Natural killer cell treated with Interleukin-12 subunit alpha and Interleukin-12 subunit beta and Interleukin-15 and Interleukin-18, amount 100 ng/mL, for 72 hours (primary cell): Measurements from ENCODE around the gene CCSER1. TPM values are rescaled to one million over a fixed set of nuclear protein-coding genes. Genes with fewer than 3 reads are reported as not detected.

Source experiments
- ATAC-seq, 2 donors: fragments of 150-1000 bp; cut with Tn5 transposase in 1 of 2; sonication (Bioruptor Pico), chemical (Tn5 transposase) in 1 of 2; 2 replicates each; pipeline ENCODE4 v1.10.0; 2021
- DNase-seq: peaks from one replicate; pipeline ENCODE4 v3.0.0; 2022; ENCODE audit warnings: low spot score
- H3K27ac Mint-ChIP-seq, 2 donors: 1 replicate in 1 of 2; 2 replicates in 1 of 2; pipeline ENCODE4 v1.8.0; 2022; ENCODE audit warnings: mixed read lengths in 2 of 2, mild to moderate bottlenecking in 1 of 2, moderate library complexity in 1 of 2
- H3K27me3 Mint-ChIP-seq, 2 donors: 1 replicate in 1 of 2; 2 replicates in 1 of 2; pipeline ENCODE4 v1.8.0; 2022; ENCODE audit warnings: mixed read lengths in 2 of 2
- H3K36me3 Mint-ChIP-seq: one replicate; pipeline ENCODE4 v1.8.0; 2022; ENCODE audit warnings: mixed read lengths
- H3K4me1 Mint-ChIP-seq, 2 donors: 1 replicate in 1 of 2; 2 replicates in 1 of 2; pipeline ENCODE4 v1.8.0; 2022; ENCODE audit warnings: low read depth in 2 of 2, mixed read lengths in 2 of 2, mild to moderate bottlenecking in 1 of 2
- H3K4me3 Mint-ChIP-seq: one replicate; pipeline ENCODE4 v1.8.0; 2022; ENCODE audit warnings: mixed read lengths
- H3K9me3 Mint-ChIP-seq: 2 replicates; pipeline ENCODE4 v1.8.0; 2022; ENCODE audit warnings: mixed read lengths
- total RNA-seq, 2 donors: library from RNA; stranded (reverse); gene quantifications; one replicate each; pipeline ENCODE4 v1.2.3, GENCODE V29; 2022

The CCSER1 gene
- total RNA-seq, 2 donors from 2014 or later, result 0.17 TPM; not detected in 1

DNA sequence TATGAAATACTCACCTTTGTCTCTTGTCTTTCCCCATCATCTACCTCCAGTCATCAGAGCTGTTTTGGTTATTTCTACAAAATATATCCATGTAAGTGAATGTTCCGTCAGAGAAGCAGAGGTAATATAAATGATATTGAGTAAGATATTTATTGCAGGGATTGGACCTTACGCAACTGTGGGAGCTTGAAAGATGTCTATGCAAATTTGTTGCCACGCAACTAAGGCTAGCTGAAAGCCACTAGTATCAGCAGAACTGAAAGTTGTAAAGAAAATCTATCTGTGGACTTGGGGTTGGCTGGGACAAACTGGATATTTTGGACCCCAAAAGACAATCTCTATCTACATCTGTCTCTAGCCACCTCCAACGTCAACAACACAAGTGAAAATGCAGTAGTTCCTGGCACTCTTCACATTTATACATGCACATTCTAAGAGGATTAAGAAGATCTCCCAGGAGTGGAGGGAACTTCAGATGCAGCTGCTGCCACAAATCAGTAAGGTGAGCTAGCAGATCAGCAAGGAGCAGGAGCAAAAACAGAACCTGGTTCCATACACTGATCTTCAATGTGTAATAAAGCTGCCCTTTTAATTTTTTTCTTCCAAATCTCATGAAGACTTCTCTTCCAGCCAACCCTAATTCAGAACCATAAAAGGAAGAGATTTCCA is 8.5 kb upstream of the CCSER1 start:
- Mint-ChIP-seq H3K4me3 (no peak overlapping the region), H3K36me3 (no peaks in the 10 kb centered on the region), H3K27ac (no peak overlapping the region), H3K9me3 (peaks cover 10% of the 10 kb centered on the region), H3K4me1 (no peaks in the 10 kb centered on the region), H3K27me3 (peaks cover 0 to 4% of the 10 kb centered on the region in 2 donors)
- DNase-seq (no peak), ATAC-seq (no peak)

DNA sequence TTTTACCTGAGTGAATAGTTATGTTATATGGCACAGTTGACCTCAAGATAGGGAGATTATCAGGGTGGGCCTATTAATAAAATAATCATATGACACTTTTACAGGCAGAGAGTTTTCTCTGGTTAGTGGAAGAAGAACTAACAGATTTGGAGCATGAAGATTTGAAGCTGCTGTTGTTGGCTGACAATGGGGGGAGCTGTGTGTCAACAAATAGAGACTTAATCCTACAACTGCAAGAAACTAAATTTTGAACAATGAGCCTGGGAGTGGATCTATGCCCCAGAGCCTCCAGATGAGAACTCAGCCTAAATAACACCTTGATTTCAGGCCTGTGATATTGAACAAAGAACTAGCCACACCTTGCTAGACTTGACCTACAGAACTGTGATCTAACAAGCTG is 7.2 kb upstream of the CCSER1 start:
- Mint-ChIP-seq H3K27ac (no peak overlapping the region), H3K36me3 (no peaks in the 10 kb centered on the region), H3K9me3 (peaks cover 10% of the 10 kb centered on the region), H3K27me3 (peaks cover 0 to 4% of the 10 kb centered on the region in 2 donors), H3K4me1 (no peaks in the 10 kb centered on the region), H3K4me3 (no peak overlapping the region)
- ATAC-seq (no peak), DNase-seq (no peak)

DNA sequence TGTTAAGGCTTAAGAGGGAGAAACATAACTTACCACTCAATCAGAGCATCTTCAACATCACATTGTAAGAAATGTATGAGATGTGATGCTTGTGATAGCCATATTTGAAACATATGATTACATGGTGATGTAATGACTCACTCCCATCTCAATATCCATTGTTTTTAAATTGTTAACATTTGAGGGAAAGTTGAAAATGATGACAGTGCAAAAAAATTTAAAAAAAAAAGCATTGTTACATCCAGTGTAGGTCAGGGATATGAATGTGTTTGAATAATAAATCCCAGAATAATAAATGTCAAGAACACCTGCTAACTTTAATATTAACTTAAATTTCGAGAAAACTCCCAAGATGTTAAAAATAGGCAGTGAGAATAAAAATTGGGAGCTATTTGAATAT is 6.4 kb upstream of the CCSER1 start:
- Mint-ChIP-seq H3K27ac (no peak overlapping the region), H3K4me1 (no peaks in the 10 kb centered on the region), H3K27me3 (peaks cover 2 to 4% of the 10 kb centered on the region in 2 donors), H3K9me3 (peaks cover 10% of the 10 kb centered on the region), H3K4me3 (no peak overlapping the region), H3K36me3 (no peaks in the 10 kb centered on the region)
- ATAC-seq (no peak), DNase-seq (no peak)

DNA sequence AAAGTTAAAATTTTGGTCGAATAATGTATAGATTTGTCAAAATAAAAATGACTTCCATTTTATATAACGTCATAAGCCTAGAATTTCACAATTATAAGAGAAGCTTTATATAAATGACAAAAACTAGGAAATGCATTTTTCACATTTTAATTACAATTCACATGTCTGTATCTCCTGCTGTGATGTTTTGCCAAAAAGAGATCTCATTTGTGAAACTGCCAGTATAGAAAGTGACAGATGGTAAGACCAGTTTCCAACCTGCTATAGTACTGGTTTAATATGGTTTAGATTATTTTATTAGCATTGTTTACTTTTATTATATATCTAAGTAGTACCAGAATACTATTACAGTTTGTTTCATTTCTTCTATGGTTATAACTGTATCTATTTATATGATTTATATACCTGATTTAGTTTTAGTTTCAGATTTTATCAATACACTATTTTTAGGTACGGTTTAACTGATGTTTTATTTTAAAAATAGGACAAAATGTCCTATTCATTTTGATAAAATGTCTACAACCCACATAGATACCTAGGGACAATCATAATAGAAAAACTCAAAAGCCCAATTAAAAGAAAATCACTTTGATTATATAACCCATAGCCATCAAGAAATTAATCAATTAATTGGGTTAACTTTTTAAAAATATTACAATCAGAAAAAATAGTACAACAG is 5.4 kb upstream of the CCSER1 start:
- Mint-ChIP-seq H3K36me3 (peaks cover 8% of the 10 kb centered on the region), H3K9me3 (peaks cover 7% of the 10 kb centered on the region), H3K27me3 (peaks cover 12% of the 10 kb centered on the region in 2 donors), H3K27ac (no peak overlapping the region), H3K4me1 (peaks cover 0 to 2% of the 10 kb centered on the region in 2 donors), H3K4me3 (no peak overlapping the region)
- DNase-seq, result no peak
- no peak for ATAC-seq

DNA sequence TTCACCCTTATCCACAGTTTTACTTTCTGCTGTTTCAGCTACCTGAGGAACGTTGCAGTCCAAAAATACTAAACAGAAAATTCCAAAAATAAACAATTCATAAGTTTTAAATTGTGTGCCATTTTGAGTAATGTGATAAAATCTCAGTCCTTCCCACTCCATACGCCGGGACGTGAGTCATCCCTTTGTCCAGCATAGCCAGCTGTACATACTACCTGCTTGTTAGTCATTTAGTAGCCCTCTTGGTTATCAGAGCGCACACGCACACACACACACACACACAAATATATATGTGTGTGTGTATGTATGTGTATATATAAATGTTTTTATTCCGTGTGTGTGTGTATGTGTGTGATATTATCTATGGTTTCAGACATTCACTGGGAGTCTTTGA is 4.8 kb upstream of the CCSER1 start:
- Mint-ChIP-seq H3K4me3 (no peak overlapping the region), H3K27ac (no peak overlapping the region), H3K27me3 (peaks cover 15 to 18% of the 10 kb centered on the region in 2 donors), H3K9me3 (peaks cover 5% of the 10 kb centered on the region), H3K36me3 (peaks cover 9% of the 10 kb centered on the region), H3K4me1 (peaks cover 2 to 6% of the 10 kb centered on the region in 2 donors)
- no peak for ATAC-seq
- DNase-seq, result no peak

DNA sequence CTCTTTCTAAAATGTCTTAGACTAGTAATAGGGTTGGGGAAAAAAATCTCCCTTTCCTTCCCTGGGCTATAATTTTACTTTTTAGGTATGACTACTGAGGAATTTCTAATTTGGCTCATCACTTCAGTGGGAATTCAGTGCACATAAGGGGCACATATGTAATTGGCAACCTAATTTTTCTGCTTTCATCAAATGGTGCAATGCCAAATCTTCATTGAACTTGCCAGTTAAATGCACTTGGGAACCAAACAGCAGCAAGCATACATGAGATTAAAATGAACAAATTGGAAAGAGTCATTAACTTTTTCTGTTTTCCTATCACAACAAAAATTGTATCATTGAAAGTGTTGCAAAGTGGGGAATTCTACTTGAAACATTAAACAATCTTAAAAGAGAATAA is 2.9 kb upstream of the CCSER1 start:
- ATAC-seq, result no peak
- DNase-seq, result no peak
- Mint-ChIP-seq H3K4me1 (peaks cover 5 to 12% of the 10 kb centered on the region in 2 donors), H3K36me3 (peaks cover 9% of the 10 kb centered on the region), H3K4me3 (no peak overlapping the region), H3K27ac (no peak overlapping the region), H3K9me3 (no peaks in the 10 kb centered on the region), H3K27me3 (peaks cover 25 to 31% of the 10 kb centered on the region in 2 donors)

DNA sequence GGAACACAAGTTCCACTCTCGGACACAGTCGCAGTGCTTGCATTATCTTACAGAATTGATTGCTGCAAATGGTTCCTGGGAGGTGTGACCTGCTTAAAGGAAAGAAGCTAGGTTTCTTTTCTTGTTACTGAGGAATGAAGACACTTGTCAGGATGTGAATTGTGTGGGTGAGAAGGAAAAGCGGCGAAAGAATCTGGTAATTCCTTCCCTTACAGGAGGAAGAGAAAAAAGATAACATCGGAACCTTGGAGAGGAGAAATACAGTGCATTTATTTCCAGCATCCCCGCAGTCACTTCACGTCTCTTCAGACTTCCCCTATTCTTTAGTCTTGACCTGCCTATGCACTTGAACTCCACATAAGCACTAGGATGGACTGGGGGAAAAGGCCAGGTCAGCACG is 389 bp upstream of the CCSER1 start:
- ATAC-seq, result no peak
- peaks cover 5 to 12% of the 10 kb centered on the region in 2 donors for H3K4me1 Mint-ChIP-seq
- no peak for DNase-seq
- H3K4me3 Mint-ChIP-seq, result peak overlapping the region; percentile 72
- H3K9me3 Mint-ChIP-seq, result no peaks in the 10 kb centered on the region
- peaks cover 9% of the 10 kb centered on the region for H3K36me3 Mint-ChIP-seq
- H3K27me3 Mint-ChIP-seq, result peaks cover 28 to 32% of the 10 kb centered on the region in 2 donors
- no peak overlapping the region for H3K27ac Mint-ChIP-seq

DNA sequence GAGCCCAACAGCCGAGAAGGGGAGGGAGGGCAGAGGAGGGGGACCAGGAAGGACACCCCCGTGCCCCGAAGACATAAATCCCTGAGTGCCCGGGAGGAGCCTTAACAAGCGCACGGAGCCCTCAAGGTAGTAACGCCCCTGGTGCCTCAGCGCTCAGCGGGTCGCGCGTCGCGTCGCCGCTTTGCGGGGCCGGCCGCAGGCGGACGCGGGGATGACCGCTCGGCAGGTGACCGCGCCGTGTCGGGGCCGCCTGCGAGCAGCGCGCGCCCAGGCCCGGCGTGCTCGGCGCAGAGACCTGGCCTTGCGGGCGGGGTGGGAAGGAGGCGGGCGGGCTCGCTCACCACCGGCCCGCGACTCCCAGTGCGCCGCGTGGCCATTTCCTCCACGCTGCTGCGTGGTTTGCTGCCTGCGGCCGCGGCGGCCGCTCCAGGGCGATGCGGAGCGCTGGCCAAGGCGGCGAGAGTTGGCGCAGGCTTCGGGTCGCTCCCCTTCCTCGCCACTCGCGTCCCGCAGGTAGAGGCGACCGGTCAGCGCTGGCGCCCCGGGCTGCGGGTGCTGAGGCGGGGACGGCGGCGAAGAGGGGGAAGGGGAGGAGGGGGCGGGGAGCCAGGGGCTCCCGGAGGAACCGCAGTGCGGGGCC is 632 bp downstream of the CCSER1 start:
- Mint-ChIP-seq H3K4me1 (peaks cover 5 to 12% of the 10 kb centered on the region in 2 donors), H3K27ac (no peak overlapping the region), H3K9me3 (no peaks in the 10 kb centered on the region), H3K27me3 (peaks cover 28 to 32% of the 10 kb centered on the region in 2 donors), H3K36me3 (peaks cover 9% of the 10 kb centered on the region), H3K4me3 (peak overlapping the region; percentile 72)
- no peak for DNase-seq
- ATAC-seq, result peak; percentile 56 to 59

DNA sequence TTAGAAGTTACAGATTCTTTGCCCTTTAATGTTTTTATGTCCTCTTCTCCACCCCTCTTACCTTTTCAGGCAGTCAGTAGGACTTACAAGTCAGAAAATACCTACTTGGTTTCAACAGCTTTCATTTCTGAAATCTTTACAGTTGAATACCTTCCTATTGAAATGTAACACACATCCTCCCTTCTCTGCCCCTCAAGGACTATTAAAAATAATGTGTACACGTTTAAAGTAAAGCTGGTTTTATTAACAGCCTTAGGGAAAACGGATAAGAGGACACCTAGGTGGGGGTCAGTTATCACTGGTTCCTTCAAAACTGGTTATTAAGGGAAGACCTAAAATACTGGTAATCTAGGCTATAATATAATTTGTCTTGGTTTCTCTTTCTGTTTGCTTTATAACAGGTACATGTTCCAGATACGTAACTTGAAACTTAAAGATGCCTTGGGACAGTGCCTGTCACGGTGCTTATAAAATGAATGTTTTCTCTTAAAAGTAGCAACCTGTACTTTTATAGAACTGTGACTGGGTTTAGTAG is 1.8 kb downstream of the CCSER1 start:
- DNase-seq (no peak), ATAC-seq (no peak)
- Mint-ChIP-seq H3K4me1 (peaks cover 5 to 12% of the 10 kb centered on the region in 2 donors), H3K36me3 (peaks cover 9% of the 10 kb centered on the region), H3K27ac (no peak overlapping the region), H3K9me3 (no peaks in the 10 kb centered on the region), H3K27me3 (peaks cover 28 to 32% of the 10 kb centered on the region in 2 donors), H3K4me3 (peak overlapping the region; percentile 42)

DNA sequence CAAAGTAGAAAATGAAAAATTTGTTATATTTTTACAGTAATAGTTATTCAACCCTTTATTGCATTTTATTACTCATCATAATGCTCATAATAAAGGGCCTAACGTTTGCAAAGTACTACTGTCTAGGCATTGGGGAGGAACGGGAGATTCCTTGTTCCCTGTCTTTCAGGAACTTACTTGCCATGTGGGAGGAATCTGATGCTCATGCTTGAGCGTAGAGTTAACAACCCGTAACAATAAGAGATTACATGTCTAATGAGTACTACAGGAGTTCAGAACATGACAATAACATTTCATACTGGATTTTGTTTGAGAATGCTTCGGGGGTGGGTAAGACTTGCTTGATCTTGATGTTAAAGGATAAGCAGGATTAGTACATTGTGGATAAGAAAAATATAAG is 2.9 kb downstream of the CCSER1 start:
- no peak for DNase-seq
- H3K27ac Mint-ChIP-seq, result no peak overlapping the region
- peaks cover 9% of the 10 kb centered on the region for H3K36me3 Mint-ChIP-seq
- H3K9me3 Mint-ChIP-seq, result no peaks in the 10 kb centered on the region
- H3K4me1 Mint-ChIP-seq, result peaks cover 5 to 12% of the 10 kb centered on the region in 2 donors
- no peak overlapping the region for H3K4me3 Mint-ChIP-seq
- ATAC-seq, result no peak
- peaks cover 28 to 32% of the 10 kb centered on the region in 2 donors for H3K27me3 Mint-ChIP-seq

DNA sequence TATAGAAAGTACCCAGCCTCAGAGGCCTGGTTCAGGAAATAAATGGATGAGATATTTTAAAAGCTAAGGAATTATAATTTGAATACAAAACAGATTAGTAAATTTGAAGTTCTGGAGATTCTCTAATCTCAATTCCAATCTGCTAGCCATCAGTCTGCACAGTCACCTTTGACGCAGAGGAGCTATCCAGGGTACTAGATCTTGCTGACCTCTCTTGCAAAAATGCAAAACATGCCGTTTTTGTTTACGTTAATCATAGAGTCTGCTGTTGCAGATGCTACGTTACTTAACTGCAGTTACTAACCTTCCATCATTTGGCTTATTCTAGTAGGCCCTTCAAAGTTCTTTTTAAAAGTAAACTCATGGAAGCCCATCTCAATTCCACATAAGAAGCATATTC is 10.4 kb downstream of the CCSER1 start:
- Mint-ChIP-seq H3K27ac (no peak overlapping the region), H3K9me3 (no peaks in the 10 kb centered on the region), H3K36me3 (no peaks in the 10 kb centered on the region), H3K4me1 (no peaks in the 10 kb centered on the region), H3K4me3 (no peak overlapping the region), H3K27me3 (no peaks in the 10 kb centered on the region)
- DNase-seq (no peak), ATAC-seq (no peak)

DNA sequence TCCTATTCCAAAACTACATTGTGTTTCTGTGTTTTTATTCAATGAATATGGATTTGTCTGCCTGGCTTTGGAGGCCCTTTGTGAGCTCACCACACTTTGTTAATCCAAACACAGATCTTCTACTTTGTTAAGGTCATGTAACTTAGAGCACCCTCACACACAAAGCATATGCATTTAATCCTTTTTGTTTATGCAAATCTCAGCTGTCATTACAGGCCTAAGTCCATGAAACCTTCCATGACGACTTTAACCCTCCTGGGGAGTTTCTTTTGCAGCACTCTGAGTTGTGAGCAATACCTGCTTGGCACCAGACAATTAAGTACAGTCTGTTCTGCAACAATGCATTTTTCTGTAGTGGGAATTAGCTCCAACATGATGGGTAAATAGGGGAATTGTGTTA is 14.9 kb downstream of the CCSER1 start:
- H3K4me3 Mint-ChIP-seq, result no peak overlapping the region
- H3K9me3 Mint-ChIP-seq, result no peaks in the 10 kb centered on the region
- no peak for DNase-seq
- ATAC-seq, result no peak
- no peak overlapping the region for H3K27ac Mint-ChIP-seq
- H3K36me3 Mint-ChIP-seq, result no peaks in the 10 kb centered on the region
- H3K4me1 Mint-ChIP-seq, result no peaks in the 10 kb centered on the region
- H3K27me3 Mint-ChIP-seq, result no peaks in the 10 kb centered on the region

DNA sequence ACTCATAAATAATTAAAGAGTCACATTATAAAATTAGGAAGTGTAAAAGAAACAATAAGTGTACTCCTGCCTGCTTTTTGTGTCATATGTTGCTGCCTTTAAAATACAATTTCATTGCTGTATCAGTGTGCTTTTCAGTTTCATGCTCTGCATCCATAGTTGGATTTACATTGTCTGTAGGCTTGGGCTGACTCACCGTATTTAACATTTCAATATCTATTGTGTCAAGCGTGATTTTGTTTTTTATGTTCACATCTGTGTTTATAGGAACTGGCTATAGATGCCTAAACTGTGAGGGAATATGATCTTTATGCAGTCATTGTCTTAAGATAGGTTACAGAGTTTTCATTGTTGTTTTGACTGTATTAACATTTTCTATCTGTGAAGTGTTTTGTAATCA is 18.1 kb downstream of the CCSER1 start:
- Mint-ChIP-seq H3K4me3 (no peak overlapping the region), H3K27me3 (no peaks in the 10 kb centered on the region), H3K36me3 (no peaks in the 10 kb centered on the region), H3K4me1 (no peaks in the 10 kb centered on the region), H3K27ac (no peak overlapping the region), H3K9me3 (no peaks in the 10 kb centered on the region)
- ATAC-seq, result no peak
- DNase-seq, result no peak

DNA sequence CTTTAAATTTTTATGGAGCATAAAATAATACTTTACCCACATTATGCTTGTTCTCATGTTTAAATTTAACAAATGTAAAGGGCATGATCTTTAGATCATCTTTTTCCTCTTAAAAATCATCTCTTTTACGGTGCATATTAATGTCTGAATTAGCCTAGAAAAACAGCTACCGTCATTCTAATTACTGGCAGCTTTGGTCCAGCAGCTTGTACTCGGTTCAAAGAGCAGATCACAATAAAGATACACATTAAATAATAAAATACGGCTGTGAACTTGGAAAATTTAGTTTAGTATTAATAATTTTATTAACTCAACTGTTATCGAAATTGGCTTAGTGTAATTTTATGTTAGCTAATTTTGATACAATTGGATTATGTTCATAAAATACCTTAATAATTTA is 19.1 kb downstream of the CCSER1 start:
- no peaks in the 10 kb centered on the region for H3K36me3 Mint-ChIP-seq
- DNase-seq, result no peak
- ATAC-seq, result no peak
- H3K4me1 Mint-ChIP-seq, result no peaks in the 10 kb centered on the region
- H3K9me3 Mint-ChIP-seq, result no peaks in the 10 kb centered on the region
- H3K4me3 Mint-ChIP-seq, result no peak overlapping the region
- no peaks in the 10 kb centered on the region for H3K27me3 Mint-ChIP-seq
- H3K27ac Mint-ChIP-seq, result no peak overlapping the region
